ENCODE measurements around the gene DCAF11. TPM values are rescaled to one million over a fixed set of nuclear protein-coding genes. Genes with fewer than 3 reads are reported as not detected.

Gene DCAF11
- total RNA-seq, 4 donors from 2014 or later: 64.2 to 71.7 (median 68.3) TPM

DNA sequence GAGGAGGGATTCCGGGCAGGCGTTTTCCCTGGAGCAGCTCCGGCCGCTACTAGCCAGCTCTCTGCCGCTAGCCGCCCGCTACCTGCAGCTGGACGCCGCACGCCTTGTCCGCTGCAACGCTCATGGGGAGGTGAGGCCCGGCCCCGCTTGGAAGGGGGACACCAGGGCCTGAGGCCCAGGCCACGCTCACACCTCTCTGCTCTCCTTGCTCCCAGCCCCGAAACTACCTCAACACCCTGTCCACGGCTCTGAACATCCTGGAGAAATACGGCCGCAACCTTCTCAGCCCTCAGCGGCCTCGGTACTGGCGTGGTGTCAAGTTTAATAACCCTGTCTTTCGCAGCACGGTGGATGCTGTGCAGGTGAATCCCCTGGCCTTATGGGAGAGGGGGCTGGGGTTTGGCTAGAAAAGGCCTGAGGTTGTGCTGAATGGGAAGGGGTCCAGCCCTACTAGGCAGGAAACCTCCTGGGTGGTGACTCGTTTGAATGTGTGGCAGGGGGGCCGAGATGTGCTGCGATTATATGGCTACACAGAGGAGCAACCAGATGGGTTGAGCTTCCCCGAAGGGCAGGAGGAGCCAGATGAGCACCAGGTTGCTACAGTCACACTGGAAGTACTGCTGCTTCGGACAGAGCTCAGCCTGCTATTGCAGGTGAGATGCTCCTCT is 33.3 kb downstream of the DCAF11 start:
- H3K9me3 ChIP-seq: no peaks in the 10 kb centered on the region
- H3K36me3 ChIP-seq: peaks cover 44% of the 10 kb centered on the region
- H3K4me1 ChIP-seq: peaks cover 32% of the 10 kb centered on the region
- peak overlapping the region; percentile 84 for H3K27ac ChIP-seq
- DNase-seq (ENCODE audit: low spot score in 2 of 2): no peak
- TF ChIP-seq POLR2A (IDR thresholded peaks at IDR 0.05) (no peak), POLR2AphosphoS5 (IDR thresholded peaks at IDR 0.05) (no peak), EP300 (IDR thresholded peaks at IDR 0.05) (no peak)
- TF ChIP-seq, protein P1, sequence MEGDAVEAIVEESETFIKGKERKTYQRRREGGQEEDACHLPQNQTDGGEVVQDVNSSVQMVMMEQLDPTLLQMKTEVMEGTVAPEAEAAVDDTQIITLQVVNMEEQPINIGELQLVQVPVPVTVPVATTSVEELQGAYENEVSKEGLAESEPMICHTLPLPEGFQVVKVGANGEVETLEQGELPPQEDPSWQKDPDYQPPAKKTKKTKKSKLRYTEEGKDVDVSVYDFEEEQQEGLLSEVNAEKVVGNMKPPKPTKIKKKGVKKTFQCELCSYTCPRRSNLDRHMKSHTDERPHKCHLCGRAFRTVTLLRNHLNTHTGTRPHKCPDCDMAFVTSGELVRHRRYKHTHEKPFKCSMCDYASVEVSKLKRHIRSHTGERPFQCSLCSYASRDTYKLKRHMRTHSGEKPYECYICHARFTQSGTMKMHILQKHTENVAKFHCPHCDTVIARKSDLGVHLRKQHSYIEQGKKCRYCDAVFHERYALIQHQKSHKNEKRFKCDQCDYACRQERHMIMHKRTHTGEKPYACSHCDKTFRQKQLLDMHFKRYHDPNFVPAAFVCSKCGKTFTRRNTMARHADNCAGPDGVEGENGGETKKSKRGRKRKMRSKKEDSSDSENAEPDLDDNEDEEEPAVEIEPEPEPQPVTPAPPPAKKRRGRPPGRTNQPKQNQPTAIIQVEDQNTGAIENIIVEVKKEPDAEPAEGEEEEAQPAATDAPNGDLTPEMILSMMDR (IDR thresholded peaks at IDR 0.05): no peak
- H3K4me3 ChIP-seq: peak overlapping the region; percentile 96
- H3K27me3 ChIP-seq: no peaks in the 10 kb centered on the region
- WGBS: 11% methylated on average over 6 of the region's 29 CpGs

DNA sequence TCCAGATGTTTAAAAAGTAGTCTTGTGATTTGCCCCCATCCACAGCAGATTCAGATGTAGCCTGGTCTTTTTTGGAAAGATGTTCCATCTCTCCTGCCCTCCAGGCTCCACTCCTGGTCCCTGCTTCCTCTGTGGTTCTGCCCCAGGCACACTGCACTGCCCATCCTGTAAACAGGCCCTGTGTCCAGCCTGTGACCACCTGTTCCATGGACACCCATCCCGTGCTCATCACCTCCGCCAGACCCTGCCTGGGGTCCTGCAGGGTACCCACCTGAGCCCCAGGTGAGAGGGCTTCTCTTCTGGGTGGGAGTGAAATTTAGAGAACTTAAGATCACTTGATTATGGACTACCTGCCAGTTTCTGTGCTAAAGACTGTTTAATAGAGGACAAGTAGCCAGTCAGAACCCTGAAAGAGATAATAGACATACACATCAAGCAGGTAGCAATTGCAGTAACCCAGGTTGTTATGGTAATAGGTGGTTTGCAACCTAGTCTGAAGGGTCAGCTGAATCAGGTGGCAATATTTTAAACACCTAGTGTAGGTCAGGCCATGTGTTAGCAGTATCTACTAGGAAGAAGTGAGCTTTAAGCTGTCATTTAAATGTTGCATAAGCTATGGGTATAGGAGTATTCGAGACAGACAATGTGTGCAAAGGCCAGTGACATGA is 34.9 kb downstream of the DCAF11 start:
- Histone ChIP-seq H3K9me3 (no peaks in the 10 kb centered on the region), H3K27me3 (no peaks in the 10 kb centered on the region), H3K4me3 (no peak overlapping the region), H3K4me1 (peaks cover 32% of the 10 kb centered on the region), H3K36me3 (peaks cover 46% of the 10 kb centered on the region), H3K27ac (no peak overlapping the region)
- no peak for DNase-seq (ENCODE audit: low spot score in 2 of 2)
- 94% methylated on average over 3 of the region's 3 CpGs for WGBS
- TF ChIP-seq, protein P1 (IDR thresholded peaks at IDR 0.05): no peak
- no peak for TF ChIP-seq POLR2AphosphoS5 (IDR thresholded peaks at IDR 0.05)
- TF ChIP-seq EP300 (IDR thresholded peaks at IDR 0.05): no peak
- TF ChIP-seq POLR2A (IDR thresholded peaks at IDR 0.05): no peak

DNA sequence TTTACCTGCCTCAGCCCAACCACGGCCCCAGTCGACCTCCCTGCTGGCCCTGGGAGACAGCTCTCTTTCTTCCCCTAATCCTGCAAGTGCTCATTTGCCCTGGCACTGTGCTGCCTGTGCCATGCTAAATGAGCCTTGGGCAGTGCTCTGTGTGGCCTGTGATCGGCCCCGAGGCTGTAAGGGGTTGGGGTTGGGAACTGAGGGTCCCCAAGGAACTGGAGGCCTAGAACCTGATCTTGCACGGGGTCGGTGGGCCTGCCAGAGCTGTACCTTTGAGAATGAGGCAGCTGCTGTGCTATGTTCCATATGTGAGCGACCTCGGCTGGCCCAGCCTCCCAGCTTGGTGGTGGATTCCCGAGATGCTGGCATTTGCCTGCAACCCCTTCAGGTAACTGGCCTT is 35.5 kb downstream of the DCAF11 start:
- no peak for DNase-seq (ENCODE audit: low spot score in 2 of 2)

DNA sequence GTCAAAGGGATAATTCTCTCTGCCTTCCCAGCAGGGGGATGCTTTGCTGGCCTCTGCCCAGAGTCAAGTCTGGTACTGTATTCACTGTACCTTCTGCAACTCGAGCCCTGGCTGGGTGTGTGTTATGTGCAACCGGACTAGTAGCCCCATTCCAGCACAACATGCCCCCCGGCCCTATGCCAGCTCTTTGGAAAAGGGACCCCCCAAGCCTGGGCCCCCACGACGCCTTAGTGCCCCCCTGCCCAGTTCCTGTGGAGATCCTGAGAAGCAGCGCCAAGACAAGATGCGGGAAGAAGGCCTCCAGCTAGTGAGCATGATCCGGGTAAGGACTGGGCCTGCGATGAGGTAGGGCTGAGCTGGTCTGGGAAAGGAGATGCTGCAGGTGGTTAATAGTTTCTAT is 36.0 kb downstream of the DCAF11 start:
- peaks cover 58% of the 10 kb centered on the region for H3K36me3 ChIP-seq

More for the DNA sequence above, 35.5 kb downstream of the DCAF11 start:
- H3K4me1 ChIP-seq: peaks cover 31% of the 10 kb centered on the region
- peaks cover 52% of the 10 kb centered on the region for H3K36me3 ChIP-seq
- no peak overlapping the region for H3K4me3 ChIP-seq
- no peaks in the 10 kb centered on the region for H3K9me3 ChIP-seq
- TF ChIP-seq POLR2AphosphoS5 (IDR thresholded peaks at IDR 0.05) (no peak), POLR2A (IDR thresholded peaks at IDR 0.05) (no peak), EP300 (IDR thresholded peaks at IDR 0.05) (no peak)
- TF ChIP-seq, protein P1 (IDR thresholded peaks at IDR 0.05): no peak
- H3K27me3 ChIP-seq: no peaks in the 10 kb centered on the region
- no peak overlapping the region for H3K27ac ChIP-seq
- 91% methylated on average over 5 of the region's 9 CpGs for WGBS

DNA sequence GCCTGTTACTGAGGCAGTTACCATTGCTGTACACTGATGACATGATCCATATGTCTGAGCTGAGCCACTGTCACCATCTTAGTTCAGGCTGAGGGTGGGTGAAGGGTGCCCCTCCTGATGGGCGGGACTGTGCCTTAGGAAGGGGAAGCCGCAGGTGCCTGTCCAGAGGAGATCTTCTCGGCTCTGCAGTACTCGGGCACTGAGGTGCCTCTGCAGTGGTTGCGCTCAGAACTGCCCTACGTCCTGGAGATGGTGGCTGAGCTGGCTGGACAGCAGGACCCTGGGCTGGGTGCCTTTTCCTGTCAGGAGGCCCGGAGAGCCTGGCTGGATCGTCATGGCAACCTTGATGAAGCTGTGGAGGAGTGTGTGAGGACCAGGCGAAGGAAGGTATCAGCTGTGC is 36.4 kb downstream of the DCAF11 start:
- no peak for TF ChIP-seq POLR2A (IDR thresholded peaks at IDR 0.05)
- TF ChIP-seq EP300 (IDR thresholded peaks at IDR 0.05): no peak
- TF ChIP-seq, protein P1 (IDR thresholded peaks at IDR 0.05): no peak
- no peak for TF ChIP-seq POLR2AphosphoS5 (IDR thresholded peaks at IDR 0.05)
- Histone ChIP-seq H3K9me3 (no peaks in the 10 kb centered on the region), H3K27me3 (no peaks in the 10 kb centered on the region), H3K36me3 (peaks cover 62% of the 10 kb centered on the region), H3K4me1 (peaks cover 21% of the 10 kb centered on the region), H3K27ac (no peak overlapping the region), H3K4me3 (no peak overlapping the region)
- no peak for DNase-seq (ENCODE audit: low spot score in 2 of 2)
- 85% methylated on average over 7 of the region's 9 CpGs for WGBS

More for the DNA sequence above, 36.0 kb downstream of the DCAF11 start:
- peaks cover 26% of the 10 kb centered on the region for H3K4me1 ChIP-seq
- 76% methylated on average over 6 of the region's 9 CpGs for WGBS
- no peaks in the 10 kb centered on the region for H3K27me3 ChIP-seq
- H3K4me3 ChIP-seq: no peak overlapping the region
- TF ChIP-seq EP300 (IDR thresholded peaks at IDR 0.05) (no peak), POLR2AphosphoS5 (IDR thresholded peaks at IDR 0.05) (no peak), POLR2A (IDR thresholded peaks at IDR 0.05) (no peak)
- TF ChIP-seq, protein P1 (IDR thresholded peaks at IDR 0.05): no peak
- no peaks in the 10 kb centered on the region for H3K9me3 ChIP-seq
- no peak for DNase-seq (ENCODE audit: low spot score in 2 of 2)
- H3K27ac ChIP-seq: no peak overlapping the region
